Neural progenitor cell (in vitro differentiated cells): ENCODE data around the gene SLC25A26. TPM values are rescaled to one million over a fixed set of nuclear protein-coding genes. Genes with fewer than 3 reads are reported as not detected.

Source experiments
- DNase-seq: peaks from one replicate; pipeline ENCODE4 v3.0.0-alpha.2; 2016; ENCODE audit warnings: low spot score
- H2AFZ ChIP-seq: fragments of 200-600 bp; sonication (generic); replicated peaks from 2 replicates; pipeline ENCODE4 v1.6.1; 2016; ENCODE audit warnings: antibody characterized with exemption
- H3F3A ChIP-seq: fragments of 200-600 bp; sonication (generic); 2 replicates; pipeline ENCODE4 v1.6.1; 2016; ENCODE audit warnings: antibody characterized with exemption, low read depth
- H3K27ac ChIP-seq: fragments of 200-600 bp; sonication (generic); 2 replicates; pipeline ENCODE4 v1.5.1; 2016; ENCODE audit warnings: mild to moderate bottlenecking
- H3K27me3 ChIP-seq: fragments of 200-600 bp; sonication (generic); 2 replicates; pipeline ENCODE4 v1.6.1; 2016; ENCODE audit warnings: mild to moderate bottlenecking, moderate library complexity
- H3K36me3 ChIP-seq: fragments of 200-600 bp; sonication (generic); 2 replicates; pipeline ENCODE4 v1.5.1; 2016
- H3K4me1 ChIP-seq: fragments of 200-600 bp; sonication (generic); 2 replicates; pipeline ENCODE4 v1.6.1; 2016; ENCODE audit warnings: mixed run types
- H3K4me2 ChIP-seq: fragments of 200-600 bp; sonication (generic); 2 replicates; pipeline ENCODE4 v1.6.1; 2016
- H3K4me3 ChIP-seq: fragments of 200-600 bp; sonication (generic); 2 replicates; pipeline ENCODE4 v1.5.1; 2016
- H3K79me2 ChIP-seq: fragments of 200-600 bp; sonication (generic); 2 replicates; pipeline ENCODE4 v1.6.1; 2016; ENCODE audit warnings: low read depth
- H3K9ac ChIP-seq: fragments of 200-600 bp; sonication (generic); 2 replicates; pipeline ENCODE4 v1.6.1; 2016
- H3K9me3 ChIP-seq: fragments of 200-600 bp; sonication (generic); 2 replicates; pipeline ENCODE4 v1.5.1; 2016; ENCODE audit warnings: low read depth
- H4K20me1 ChIP-seq: fragments of 200-600 bp; sonication (generic); 2 replicates; pipeline ENCODE4 v1.6.1; 2016; ENCODE audit warnings: low read depth
- H3K27ac Mint-ChIP-seq: 3 replicates; pipeline ENCODE4 v1.8.0; 2021; ENCODE audit warnings: mixed read lengths
- H3K27me3 Mint-ChIP-seq: 2 replicates; pipeline ENCODE4 v1.8.0; 2022; ENCODE audit warnings: low read depth, mild to moderate bottlenecking, inconsistent platforms, moderate library complexity, mixed read lengths; ENCODE audit not compliant: insufficient read depth
- H3K36me3 Mint-ChIP-seq: 3 replicates; pipeline ENCODE4 v1.8.0; 2021; ENCODE audit warnings: mixed read lengths
- H3K4me1 Mint-ChIP-seq: 3 replicates; pipeline ENCODE4 v1.8.0; 2021; ENCODE audit warnings: mixed read lengths
- H3K4me3 Mint-ChIP-seq: 3 replicates; pipeline ENCODE4 v1.8.0; 2021; ENCODE audit warnings: mild to moderate bottlenecking, moderate library complexity, mixed read lengths
- H3K9me3 Mint-ChIP-seq: 3 replicates; pipeline ENCODE4 v1.8.0; 2020; ENCODE audit warnings: mixed read lengths
- EZH2 ChIP-seq: fragments of 200-600 bp; sonication (generic); IDR thresholded peaks from 2 replicates; pipeline ENCODE4 v1.6.1; 2017; ENCODE audit warnings: antibody characterized with exemption, mild to moderate bottlenecking, moderate library complexity
- EZH2phosphoT487 ChIP-seq: fragments of 200-600 bp; sonication (generic); IDR thresholded peaks from 2 replicates; pipeline ENCODE4 v1.6.1; 2017; ENCODE audit warnings: antibody characterized with exemption
- total RNA-seq: library from RNA; depleted of rRNA; stranded (reverse); fragments of >200 nt; gene quantifications from 2 replicates; pipeline ENCODE4 v1.2.3, GENCODE V29; 2015; ENCODE audit warnings: low replicate concordance
- TF ChIP-seq, protein P1 (sequence below): fragments of 200-600 bp; sonication (generic); IDR thresholded peaks from 2 replicates; pipeline ENCODE4 v1.5.1; 2017; ENCODE audit warnings: antibody characterized with exemption, mild to moderate bottlenecking

The SLC25A26 gene
- total RNA-seq, 1 donor from 2014 or later: 17.0 TPM

DNA sequence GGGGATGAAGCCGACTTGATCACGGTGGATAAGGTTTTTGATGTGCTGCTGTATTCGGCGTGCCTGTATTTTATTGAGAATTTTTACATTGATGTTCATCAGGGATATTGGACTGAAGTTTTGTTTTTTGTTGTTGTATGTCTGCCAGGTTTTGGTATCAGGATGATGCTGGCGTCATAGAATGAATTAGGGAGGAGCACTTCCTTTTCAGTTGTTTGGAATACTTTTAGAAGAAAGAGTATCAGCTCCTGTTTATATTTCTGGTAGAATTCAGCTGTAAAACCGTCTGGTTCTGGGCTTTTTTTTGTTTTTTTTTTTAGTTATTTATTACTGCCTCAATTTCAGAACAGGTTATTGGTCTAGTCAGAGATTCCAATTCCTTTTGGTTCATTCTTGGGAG is 93.7 kb downstream of the SLC25A26 start:
- H3F3A ChIP-seq: no peaks in the 10 kb centered on the region
- peaks cover 21% of the 10 kb centered on the region for H3K9me3 Mint-ChIP-seq
- no peaks in the 10 kb centered on the region for H3K4me1 Mint-ChIP-seq
- no peaks in the 10 kb centered on the region for H3K27me3 ChIP-seq
- H3K9ac ChIP-seq: no peak overlapping the region
- no peak overlapping the region for H3K27ac ChIP-seq
- no peak overlapping the region for H3K4me3 Mint-ChIP-seq
- no peak overlapping the region for H3K4me3 ChIP-seq
- H3K27me3 Mint-ChIP-seq: no peaks in the 10 kb centered on the region
- no peak overlapping the region for H3K4me2 ChIP-seq
- DNase-seq: no peak
- H3K36me3 ChIP-seq: no peaks in the 10 kb centered on the region
- no peak for TF ChIP-seq EZH2phosphoT487
- TF ChIP-seq EZH2: no peak
- TF ChIP-seq, protein P1, sequence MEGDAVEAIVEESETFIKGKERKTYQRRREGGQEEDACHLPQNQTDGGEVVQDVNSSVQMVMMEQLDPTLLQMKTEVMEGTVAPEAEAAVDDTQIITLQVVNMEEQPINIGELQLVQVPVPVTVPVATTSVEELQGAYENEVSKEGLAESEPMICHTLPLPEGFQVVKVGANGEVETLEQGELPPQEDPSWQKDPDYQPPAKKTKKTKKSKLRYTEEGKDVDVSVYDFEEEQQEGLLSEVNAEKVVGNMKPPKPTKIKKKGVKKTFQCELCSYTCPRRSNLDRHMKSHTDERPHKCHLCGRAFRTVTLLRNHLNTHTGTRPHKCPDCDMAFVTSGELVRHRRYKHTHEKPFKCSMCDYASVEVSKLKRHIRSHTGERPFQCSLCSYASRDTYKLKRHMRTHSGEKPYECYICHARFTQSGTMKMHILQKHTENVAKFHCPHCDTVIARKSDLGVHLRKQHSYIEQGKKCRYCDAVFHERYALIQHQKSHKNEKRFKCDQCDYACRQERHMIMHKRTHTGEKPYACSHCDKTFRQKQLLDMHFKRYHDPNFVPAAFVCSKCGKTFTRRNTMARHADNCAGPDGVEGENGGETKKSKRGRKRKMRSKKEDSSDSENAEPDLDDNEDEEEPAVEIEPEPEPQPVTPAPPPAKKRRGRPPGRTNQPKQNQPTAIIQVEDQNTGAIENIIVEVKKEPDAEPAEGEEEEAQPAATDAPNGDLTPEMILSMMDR: no peak
- no peak overlapping the region for H2AFZ ChIP-seq
- H3K79me2 ChIP-seq: no peaks in the 10 kb centered on the region
- no peaks in the 10 kb centered on the region for H3K9me3 ChIP-seq
- H3K27ac Mint-ChIP-seq: no peak overlapping the region
- H4K20me1 ChIP-seq: no peaks in the 10 kb centered on the region
- no peaks in the 10 kb centered on the region for H3K36me3 Mint-ChIP-seq
- no peaks in the 10 kb centered on the region for H3K4me1 ChIP-seq

DNA sequence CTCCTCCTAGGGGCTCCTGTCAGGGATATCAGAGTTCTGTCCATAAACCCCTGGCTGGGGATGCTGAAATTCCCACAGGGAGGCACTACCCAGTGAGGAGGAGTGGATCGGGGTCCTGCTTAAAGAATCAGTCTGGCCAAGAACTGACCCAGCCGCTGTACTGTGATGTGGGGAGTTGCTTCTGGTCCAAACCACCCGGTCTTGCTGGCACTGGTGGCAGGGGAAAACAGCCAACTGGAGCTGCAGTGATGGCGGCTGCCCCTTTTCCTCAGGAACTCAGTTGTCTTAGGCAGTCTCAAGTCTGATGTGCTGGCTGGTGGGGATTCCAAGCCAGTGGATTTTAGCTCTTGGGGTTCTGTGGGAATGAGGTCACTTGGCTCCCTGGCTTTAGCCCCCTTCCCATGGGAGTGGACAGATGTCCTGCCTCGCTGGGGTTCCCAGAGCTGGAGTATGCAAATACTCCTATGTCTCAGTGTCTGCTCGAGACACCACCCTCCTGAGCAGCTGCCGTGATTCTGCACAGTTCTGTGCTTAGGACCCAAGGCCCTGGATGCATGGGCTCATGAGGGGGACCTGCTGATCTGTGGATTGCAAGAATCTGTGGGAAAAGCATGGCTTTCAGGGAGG is 97.1 kb downstream of the SLC25A26 start:
- TF ChIP-seq EZH2phosphoT487: no peak
- no peak for TF ChIP-seq EZH2
- TF ChIP-seq, protein P1: no peak
- DNase-seq: no peak
- H3K4me3 ChIP-seq: no peak overlapping the region
- Mint-ChIP-seq H3K9me3 (peaks cover 19% of the 10 kb centered on the region), H3K36me3 (no peaks in the 10 kb centered on the region), H3K27ac (no peak overlapping the region), H3K4me3 (no peak overlapping the region), H3K27me3 (no peaks in the 10 kb centered on the region), H3K4me1 (peaks cover 11% of the 10 kb centered on the region)
- no peak overlapping the region for H3K4me2 ChIP-seq
- H2AFZ ChIP-seq: no peak overlapping the region
- H3K9ac ChIP-seq: no peak overlapping the region
- H4K20me1 ChIP-seq: no peaks in the 10 kb centered on the region
- H3K4me1 ChIP-seq: peaks cover 11% of the 10 kb centered on the region
- H3K27me3 ChIP-seq: no peaks in the 10 kb centered on the region
- H3K9me3 ChIP-seq: no peaks in the 10 kb centered on the region
- H3K79me2 ChIP-seq: no peaks in the 10 kb centered on the region
- no peaks in the 10 kb centered on the region for H3K36me3 ChIP-seq
- no peak overlapping the region for H3K27ac ChIP-seq
- H3F3A ChIP-seq: no peaks in the 10 kb centered on the region

DNA sequence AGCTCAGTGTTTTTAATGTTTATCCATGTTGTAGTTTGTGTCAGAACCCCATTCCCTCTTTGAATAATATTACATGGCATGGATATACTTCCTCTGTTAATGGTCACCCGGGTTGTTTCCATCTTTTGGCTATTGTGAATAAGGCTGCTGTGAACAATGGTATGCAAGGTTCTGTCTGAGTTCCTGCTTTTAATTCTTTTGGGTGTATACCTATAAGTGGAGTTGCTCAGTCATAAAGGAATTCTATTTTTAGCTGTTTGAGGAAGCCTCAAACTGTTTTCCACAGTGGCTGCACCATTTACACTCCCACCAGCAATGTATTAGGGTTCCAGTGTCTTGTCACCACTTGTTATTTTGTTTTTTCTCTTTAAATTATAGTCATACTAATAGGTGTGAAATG is 99.6 kb downstream of the SLC25A26 start:
- H3K9me3 Mint-ChIP-seq: peaks cover 8% of the 10 kb centered on the region
- Histone ChIP-seq H4K20me1 (no peaks in the 10 kb centered on the region), H3F3A (no peaks in the 10 kb centered on the region), H3K79me2 (no peaks in the 10 kb centered on the region), H3K9me3 (no peaks in the 10 kb centered on the region), H2AFZ (no peak overlapping the region), H3K4me1 (peaks cover 11% of the 10 kb centered on the region), H3K4me2 (no peak overlapping the region), H3K9ac (no peak overlapping the region), H3K27ac (no peak overlapping the region), H3K4me3 (no peak overlapping the region), H3K27me3 (no peaks in the 10 kb centered on the region), H3K36me3 (no peaks in the 10 kb centered on the region)
- H3K27ac Mint-ChIP-seq: no peak overlapping the region
- peaks cover 11% of the 10 kb centered on the region for H3K4me1 Mint-ChIP-seq
- no peak for DNase-seq
- no peaks in the 10 kb centered on the region for H3K36me3 Mint-ChIP-seq
- no peak overlapping the region for H3K4me3 Mint-ChIP-seq
- no peaks in the 10 kb centered on the region for H3K27me3 Mint-ChIP-seq
- no peak for TF ChIP-seq EZH2
- TF ChIP-seq, protein P1: no peak
- TF ChIP-seq EZH2phosphoT487: no peak
